ENCODE measurements around the gene POLN. TPM values are rescaled to one million over a fixed set of nuclear protein-coding genes. Genes with fewer than 3 reads are reported as not detected.

The POLN gene
- total and polyA plus RNA-seq, 2 donors from 2014 or later, result 1.3 to 3.8 TPM

GRCh38 chr4:2284161-2284933, 42.4 kb upstream of the POLN start:
- FAIRE-seq, result no peak

GRCh38 chr4:2283199-2283711, 41.3 kb upstream of the POLN start:
- TF ChIP-seq CTCF (IDR thresholded peaks at IDR 0.05; ENCODE audit: borderline replicate concordance, extremely low read depth, insufficient read depth), result no peak
- Histone ChIP-seq H3K4me3 (ENCODE audit: low read length in 3 of 3) (no peak overlapping the region), H3K27ac (ENCODE audit: low read depth in 2 of 2, low read length in 2 of 2) (no peak overlapping the region), H3K27me3 (ENCODE audit: control insufficient read depth, insufficient read depth, low read length) (no peaks in the 10 kb centered on the region), H3K36me3 (ENCODE audit: control insufficient read depth in 2 of 3, insufficient read depth in 3 of 3, low read length in 3 of 3) (no peaks in the 10 kb centered on the region), H3K4me1 (ENCODE audit: control insufficient read depth in 2 of 3, insufficient read depth in 2 of 3, low read depth in 1 of 3, low read length in 3 of 3) (peaks cover 0 to 4% (median 0%) of the 10 kb centered on the region in 3 donors), H3K9me3 (ENCODE audit: control insufficient read depth in 2 of 3, insufficient read depth in 1 of 3, low read length in 3 of 3) (no peaks in the 10 kb centered on the region), H3K9ac (ENCODE audit: low read length in 3 of 3) (no peak overlapping the region)
- FAIRE-seq (no peak), DNase-seq (peak in 1 of 5 donors; percentile 3)
- intact Hi-C loops (cut with DNase I), result no loop called here

More at GRCh38 chr4:2284161-2284933, 42.4 kb upstream of the POLN start:
- Histone ChIP-seq H3K9me3 (ENCODE audit: control insufficient read depth in 2 of 3, insufficient read depth in 1 of 3, low read length in 3 of 3) (no peaks in the 10 kb centered on the region), H3K4me3 (ENCODE audit: low read length in 3 of 3) (no peak overlapping the region), H3K36me3 (ENCODE audit: control insufficient read depth in 2 of 3, insufficient read depth in 3 of 3, low read length in 3 of 3) (no peaks in the 10 kb centered on the region), H3K27me3 (ENCODE audit: control insufficient read depth, insufficient read depth, low read length) (no peaks in the 10 kb centered on the region), H3K27ac (ENCODE audit: low read depth in 2 of 2, low read length in 2 of 2) (no peak overlapping the region), H3K4me1 (ENCODE audit: control insufficient read depth in 2 of 3, insufficient read depth in 2 of 3, low read depth in 1 of 3, low read length in 3 of 3) (peaks cover 0 to 4% (median 0%) of the 10 kb centered on the region in 3 donors), H3K9ac (ENCODE audit: low read length in 3 of 3) (no peak overlapping the region)
- peak in 2 of 5 donors; percentile 10 to 43 for DNase-seq
- no peak for TF ChIP-seq CTCF (IDR thresholded peaks at IDR 0.05; ENCODE audit: borderline replicate concordance, extremely low read depth, insufficient read depth)
- intact Hi-C loops (cut with DNase I), result no loop called here

- Histone ChIP-seq H3K27me3 (ENCODE audit: control insufficient read depth, insufficient read depth, low read length) (no peaks in the 10 kb centered on the region), H3K36me3 (ENCODE audit: control insufficient read depth in 2 of 3, insufficient read depth in 3 of 3, low read length in 3 of 3) (no peaks in the 10 kb centered on the region), H3K9ac (ENCODE audit: low read length in 3 of 3) (no peak overlapping the region), H3K9me3 (ENCODE audit: control insufficient read depth in 2 of 3, insufficient read depth in 1 of 3, low read length in 3 of 3) (no peaks in the 10 kb centered on the region), H3K27ac (ENCODE audit: low read depth in 2 of 2, low read length in 2 of 2) (peak overlapping the region in 1 of 2 donors; percentile 47), H3K4me1 (ENCODE audit: control insufficient read depth in 2 of 3, insufficient read depth in 2 of 3, low read depth in 1 of 3, low read length in 3 of 3) (peaks cover 0 to 4% (median 0%) of the 10 kb centered on the region in 3 donors), H3K4me3 (ENCODE audit: low read length in 3 of 3) (no peak overlapping the region)
- DNase-seq (peak in 1 of 5 donors; percentile 62), FAIRE-seq (no peak)
- intact Hi-C loops (cut with DNase I), result no loop called here
- TF ChIP-seq CTCF (IDR thresholded peaks at IDR 0.05; ENCODE audit: borderline replicate concordance, extremely low read depth, insufficient read depth), result peak; percentile 5
These were observed 39.8 kb upstream of the POLN start for GRCh38 chr4:2281575-2282343.
